Stimulated activated CD4-positive, alpha-beta T cell treated with anti-CD3 and anti-CD28 coated beads, TNF-alpha, amount 100 ng/mL, for 1 hour (primary cell): ENCODE measurements around the gene WNT3A.
"Not testable (repeated sequence)": the region's sequence is repeated elsewhere in the genome, so short reads cannot be mapped to it uniquely, and the experiment has no call there.

Experiments used
- DNase-seq, 3 donors: peaks; one replicate each; pipeline ENCODE4 v3.0.0-alpha.2; 2020; ENCODE audit warnings: low read depth in 3 of 3, low spot score in 1 of 3

Gene WNT3A

GRCh38 chr1:228011721-228012311, 5.0 kb downstream of the WNT3A start:
- DNase-seq = no peak

GRCh38 chr1:228012555-228012954, 5.8 kb downstream of the WNT3A start:
- DNase-seq = no peak

- DNase-seq = no peak
Observed at GRCh38 chr1:228013131-228013934, 6.5 kb downstream of the WNT3A start.

DNA sequence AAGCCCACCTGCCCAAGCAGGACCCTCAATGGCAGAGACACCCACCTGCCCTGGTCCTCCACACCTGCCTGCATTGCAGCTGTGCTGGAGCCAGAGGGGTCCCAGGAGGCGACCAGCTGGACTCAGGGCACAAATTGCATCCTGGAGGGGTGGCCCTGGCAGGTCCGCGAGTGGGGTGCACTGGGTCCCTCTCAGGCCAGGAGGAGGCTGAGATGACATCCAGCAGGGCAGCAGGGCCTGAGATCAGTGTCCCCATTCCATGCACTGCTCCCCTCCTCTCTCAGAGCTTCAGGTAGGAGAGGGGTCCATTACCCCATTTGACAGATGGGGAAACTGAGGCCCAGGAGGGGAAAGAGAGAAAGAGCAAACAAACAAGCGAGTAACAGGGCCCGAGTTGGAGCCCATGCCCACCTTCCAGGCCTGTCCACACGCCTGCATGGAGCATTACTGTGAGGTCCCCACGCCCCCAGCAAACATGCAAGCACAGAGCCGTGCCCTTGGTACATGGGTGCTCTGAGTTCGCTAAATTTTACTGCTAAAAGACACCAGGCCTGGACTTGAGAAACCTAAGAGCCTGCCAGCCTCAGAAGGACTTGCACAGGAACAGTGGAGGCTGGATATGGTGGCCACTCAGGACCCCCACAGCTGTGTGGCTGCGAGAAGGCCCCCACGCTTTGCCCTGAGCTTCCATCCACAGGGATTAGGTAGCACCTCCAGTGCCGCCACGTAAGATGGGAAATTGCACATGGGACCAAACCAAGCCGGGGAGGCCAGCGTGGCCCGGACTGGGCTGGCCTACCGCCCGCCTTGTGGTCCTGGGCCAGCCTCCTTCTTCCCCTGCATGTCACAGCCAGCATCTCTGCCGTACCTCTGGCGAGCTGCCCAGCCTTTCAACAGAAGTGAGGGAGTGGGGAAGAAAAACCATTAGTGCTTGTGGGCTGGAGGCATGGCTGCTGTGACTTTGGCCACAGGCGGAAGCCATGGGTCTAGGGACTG, 7.4 kb downstream of the WNT3A start:
- no peak for DNase-seq

- no peak for DNase-seq
Observed at GRCh38 chr1:228015276-228016180, 8.7 kb downstream of the WNT3A start.

GRCh38 chr1:228016181-228016510, 9.3 kb downstream of the WNT3A start:
- DNase-seq = no peak

- DNase-seq = no peak
Observed at GRCh38 chr1:228016653-228017355, 10.0 kb downstream of the WNT3A start.

DNA sequence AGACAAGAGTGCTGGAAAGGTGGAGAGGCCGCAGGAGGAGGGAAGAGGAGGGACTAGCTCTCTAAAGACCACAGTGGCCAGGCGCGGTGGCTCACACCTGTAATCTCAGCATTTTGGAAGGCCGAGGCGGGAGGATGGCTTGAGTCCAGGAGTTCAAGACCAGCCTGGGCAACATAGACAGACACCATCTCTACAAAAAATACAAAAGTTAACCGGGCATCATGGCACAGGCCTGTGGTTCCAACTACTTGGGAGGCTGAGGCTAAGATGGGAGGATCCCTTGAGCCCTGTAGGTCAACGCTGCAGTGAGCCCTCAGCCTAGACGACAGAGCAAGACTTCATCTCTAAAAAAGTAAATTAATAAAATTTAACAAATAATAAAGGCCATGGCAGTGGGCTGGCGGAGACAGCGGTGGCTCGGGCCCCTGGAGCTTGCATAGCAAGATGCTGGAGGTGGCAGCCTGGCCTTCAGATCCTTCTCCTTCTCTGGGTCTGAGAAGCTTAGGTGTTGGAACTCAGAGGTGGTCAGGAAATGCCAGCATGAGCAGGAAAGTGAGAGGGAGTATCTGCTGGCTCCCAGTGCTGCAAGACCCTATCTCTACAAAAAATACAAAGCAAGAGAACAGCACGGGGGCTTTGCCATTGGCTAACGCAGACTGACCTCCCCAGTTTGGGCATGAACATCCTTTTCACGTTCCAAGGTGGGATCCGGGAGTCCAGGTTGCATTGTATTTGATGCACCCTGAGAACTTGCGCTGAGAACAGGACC, 10.7 kb downstream of the WNT3A start:
- no peak for DNase-seq

- DNase-seq = no peak
Observed at GRCh38 chr1:228018125-228018398, 11.3 kb downstream of the WNT3A start.

DNA sequence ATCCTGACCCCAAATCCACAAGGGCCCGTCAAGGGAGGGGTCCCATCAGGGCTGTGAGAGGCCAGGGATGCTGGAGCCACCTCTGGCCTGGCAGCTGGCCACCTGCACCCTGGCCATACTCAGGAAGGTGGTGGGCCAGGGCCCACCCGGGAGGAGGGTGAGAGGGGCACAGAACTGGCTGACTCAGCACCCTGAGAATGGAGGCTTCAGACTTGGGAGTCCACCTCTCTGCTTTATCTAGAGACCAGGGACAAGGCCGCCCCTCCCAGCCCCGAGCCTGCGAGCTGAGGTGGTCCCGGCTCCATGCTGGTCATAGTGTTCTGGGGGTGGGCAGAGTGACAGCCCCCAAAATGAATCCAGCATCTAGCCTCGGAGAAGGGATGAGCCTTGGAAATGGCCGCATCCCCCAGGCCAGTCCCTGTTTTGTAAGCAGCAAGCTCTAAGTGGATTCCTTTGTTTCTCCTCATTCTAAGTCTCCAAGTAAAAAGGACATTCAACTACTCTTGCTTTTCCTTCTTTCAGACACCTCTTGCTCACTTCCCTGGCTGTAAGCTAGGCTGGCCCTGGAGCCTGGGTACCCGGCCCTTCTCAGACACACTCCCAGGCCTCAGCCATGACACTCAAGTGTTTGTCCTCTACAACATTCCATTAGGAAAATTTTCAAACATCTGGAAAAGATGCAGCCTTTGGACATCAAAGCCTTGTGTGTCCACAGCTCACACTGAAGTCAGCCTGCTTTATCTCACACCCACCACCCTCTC, 12.3 kb downstream of the WNT3A start:
- DNase-seq = no peak

GRCh38 chr1:228019722-228020083, 12.9 kb downstream of the WNT3A start:
- DNase-seq = not testable (repeated sequence)

- no peak for DNase-seq
Observed at GRCh38 chr1:228020686-228021354, 14.0 kb downstream of the WNT3A start.

DNA sequence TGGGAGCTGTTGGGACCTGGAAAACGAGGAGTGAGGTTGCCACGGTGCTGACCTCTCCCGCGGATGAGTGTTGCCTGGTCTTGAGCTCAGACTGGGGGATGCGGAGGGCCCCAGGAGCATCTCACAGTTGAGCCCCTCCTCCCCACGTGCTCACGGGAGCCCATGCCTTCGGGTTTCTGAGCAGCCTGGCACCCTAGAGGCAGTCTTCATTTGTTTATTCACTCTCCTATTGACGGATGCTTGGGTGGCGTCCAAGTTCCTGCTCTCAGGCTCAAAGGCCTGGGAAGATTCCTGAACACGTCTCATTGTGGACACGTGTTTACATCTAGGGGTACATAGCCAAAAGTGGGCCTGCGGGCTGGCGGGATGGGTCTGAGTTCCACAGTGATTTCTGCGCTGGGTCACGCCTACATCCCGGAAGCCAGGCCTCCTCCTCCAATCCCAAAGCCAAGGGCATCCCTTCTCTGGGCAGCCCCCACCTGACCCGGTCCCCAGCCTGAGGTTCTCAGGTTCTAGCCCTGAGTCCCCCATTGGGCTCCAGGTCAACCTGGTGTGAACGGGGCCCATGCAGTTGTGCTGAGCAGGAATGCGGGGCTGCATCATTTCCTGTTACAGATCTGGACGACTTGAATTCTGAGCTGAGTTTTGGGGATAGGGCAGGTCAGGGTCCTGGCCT, 14.7 kb downstream of the WNT3A start:
- DNase-seq = no peak

DNA sequence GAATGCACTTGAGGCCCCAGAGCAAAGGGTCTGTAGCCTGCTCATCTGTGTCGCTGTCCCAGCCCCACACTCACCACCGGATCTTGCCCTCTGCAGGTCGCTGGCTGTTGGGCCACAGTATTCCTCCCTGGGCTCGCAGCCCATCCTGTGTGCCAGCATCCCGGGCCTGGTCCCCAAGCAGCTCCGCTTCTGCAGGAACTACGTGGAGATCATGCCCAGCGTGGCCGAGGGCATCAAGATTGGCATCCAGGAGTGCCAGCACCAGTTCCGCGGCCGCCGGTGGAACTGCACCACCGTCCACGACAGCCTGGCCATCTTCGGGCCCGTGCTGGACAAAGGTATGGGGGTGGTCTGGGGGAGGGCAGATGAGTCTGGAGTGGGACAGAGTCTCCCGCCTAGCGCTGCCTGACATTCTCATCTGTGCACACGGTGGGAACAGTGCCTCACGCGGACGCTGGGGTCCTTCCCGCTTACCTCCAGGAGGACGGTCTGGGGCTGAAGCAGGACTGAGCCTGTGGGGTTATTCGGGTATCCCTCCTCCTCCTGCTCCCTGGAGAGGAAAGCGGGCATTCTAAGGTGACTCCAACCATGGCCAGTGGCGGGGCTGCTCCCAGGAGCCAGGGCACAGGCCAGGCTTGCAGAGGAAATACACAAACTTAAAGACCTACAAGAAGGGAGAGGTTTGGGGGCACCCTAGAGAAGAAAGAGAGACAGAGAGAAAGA, 15.9 kb downstream of the WNT3A start:
- no peak for DNase-seq

DNA sequence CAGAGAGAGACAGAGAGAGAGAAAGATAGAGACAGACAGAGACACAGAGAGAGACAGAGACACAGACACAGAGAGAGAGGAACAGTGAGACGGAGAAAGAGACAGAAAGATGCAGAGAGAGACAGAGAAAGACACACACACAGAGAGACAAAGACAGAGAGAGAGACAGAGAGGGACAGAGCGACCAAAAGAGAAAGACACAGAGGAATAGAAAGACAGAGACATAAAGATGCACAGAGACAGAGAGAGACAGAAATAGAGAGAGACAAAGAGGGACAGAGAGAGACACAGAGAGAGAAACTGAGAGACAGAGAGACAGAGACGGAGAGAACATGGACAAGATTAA, 16.5 kb downstream of the WNT3A start:
- DNase-seq = no peak

DNA sequence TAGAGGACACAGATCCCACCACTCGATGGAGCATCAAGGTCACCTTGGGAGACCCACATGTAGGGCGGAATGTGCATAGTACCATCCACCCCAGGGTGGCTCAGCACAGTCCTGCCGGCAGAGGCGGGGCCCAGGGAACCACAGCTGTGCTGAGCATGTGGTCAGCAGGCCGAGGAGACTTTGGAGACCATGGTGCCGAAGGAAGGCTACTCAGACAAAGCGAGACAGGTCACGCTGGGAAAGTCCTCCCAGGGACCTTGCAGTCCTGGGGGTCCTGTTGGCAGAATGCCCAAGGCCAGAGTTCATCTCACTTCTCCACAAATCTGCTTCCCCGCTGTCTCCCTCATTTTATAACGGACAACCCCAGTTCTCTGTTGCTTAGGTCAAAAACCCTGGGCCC, 22.5 kb downstream of the WNT3A start:
- DNase-seq = no peak

- no peak for DNase-seq
Observed at GRCh38 chr1:228030451-228031201, 23.8 kb downstream of the WNT3A start.
